Measurements from ENCODE around the gene PRKCG.
A peak's percentile ranks its signal among the peaks of the same experiment; 100 is the strongest.

PRKCG gene

GRCh38 chr19:53900191-53900860 lies 18.3 kb downstream of the PRKCG start:
- no peak for DNase-seq

- no peak for DNase-seq
Observed at GRCh38 chr19:53903055-53903680, 21.2 kb downstream of the PRKCG start.

GRCh38 chr19:53904909-53905308 lies 22.9 kb downstream of the PRKCG start:
- no peak for DNase-seq

- no peak for DNase-seq
Observed at GRCh38 chr19:53905787-53906186, 23.8 kb downstream of the PRKCG start.

GRCh38 chr19:53906211-53907192 lies 24.5 kb downstream of the PRKCG start:
- DNase-seq = peak in 1 of 2 experiments; percentile 26

GRCh38 chr19:53907193-53907581 lies 25.2 kb downstream of the PRKCG start:
- no peak for DNase-seq

- no peak for DNase-seq
Observed at GRCh38 chr19:53907690-53908089, 25.7 kb downstream of the PRKCG start.

- peak; percentile 34 to 78 for DNase-seq
Observed at GRCh38 chr19:53908106-53908934, 26.3 kb downstream of the PRKCG start.

GRCh38 chr19:53908935-53909415 lies 27.0 kb downstream of the PRKCG start, which contains the start of gene CACNG7:
CACNG7 (plus strand) TSS chr19:53909278; CDS start chr19:53912832, 3,554 bp downstream.
- DNase-seq = no peak

- DNase-seq = peak in 1 of 2 experiments; percentile 36
Observed at GRCh38 chr19:53909471-53910169, 27.6 kb downstream of the PRKCG start.

GRCh38 chr19:53910170-53910518 lies 28.1 kb downstream of the PRKCG start:
- no peak for DNase-seq

- no peak for DNase-seq
Observed at GRCh38 chr19:53912653-53913052, 30.7 kb downstream of the PRKCG start.

- DNase-seq = no peak
Observed at GRCh38 chr19:53915000-53915399, 33.0 kb downstream of the PRKCG start.

GRCh38 chr19:53916004-53916403 lies 34.0 kb downstream of the PRKCG start:
- DNase-seq = no peak

GRCh38 chr19:53917356-53917755 lies 35.4 kb downstream of the PRKCG start:
- DNase-seq = no peak

GRCh38 chr19:53927739-53928138 lies 45.7 kb downstream of the PRKCG start:
- DNase-seq = no peak

- no peak for DNase-seq
Observed at GRCh38 chr19:53936029-53936428, 54.0 kb downstream of the PRKCG start.

- peak; percentile 79 to 91 for DNase-seq
Observed at GRCh38 chr19:53942001-53942786, 60.2 kb downstream of the PRKCG start.

- no peak for DNase-seq
Observed at GRCh38 chr19:53944416-53944815, 62.4 kb downstream of the PRKCG start.

- DNase-seq = no peak
Observed at GRCh38 chr19:53944933-53945332, 62.9 kb downstream of the PRKCG start.

- no peak for DNase-seq
Observed at GRCh38 chr19:53945441-53945840, 63.4 kb downstream of the PRKCG start.
